ENCODE results near the gene AKR7A2. TPM values are rescaled to one million over a fixed set of nuclear protein-coding genes. Genes with fewer than 3 reads are reported as not detected.
"Not testable (repeated sequence)": the region's sequence is repeated elsewhere in the genome, so short reads cannot be mapped to it uniquely, and the experiment has no call there.

Gene AKR7A2
- total RNA-seq, 1 experiment from 2014 or later: 124 TPM

DNA sequence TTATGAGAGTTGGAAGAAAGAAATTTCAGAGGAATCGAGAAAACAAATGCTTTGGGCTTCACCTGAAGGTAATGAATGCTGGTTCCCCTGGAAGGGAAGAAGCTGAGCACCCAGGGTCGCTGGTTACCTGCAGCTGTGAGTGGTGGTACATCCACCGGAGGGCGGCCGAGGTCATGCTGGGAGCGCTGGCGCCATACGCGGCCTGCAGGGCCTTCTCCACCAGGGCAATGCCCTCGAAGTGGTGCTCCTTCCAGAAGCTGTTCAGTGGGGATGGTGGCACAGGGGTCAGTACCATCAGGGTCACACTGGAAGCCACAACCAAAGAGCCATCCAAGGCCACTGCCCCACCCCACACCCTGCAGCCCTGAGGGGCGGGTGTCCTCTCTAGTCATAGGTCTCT lies 43.5 kb downstream of the AKR7A2 start:
- DNase-seq (ENCODE audit: low read depth): no peak

DNA sequence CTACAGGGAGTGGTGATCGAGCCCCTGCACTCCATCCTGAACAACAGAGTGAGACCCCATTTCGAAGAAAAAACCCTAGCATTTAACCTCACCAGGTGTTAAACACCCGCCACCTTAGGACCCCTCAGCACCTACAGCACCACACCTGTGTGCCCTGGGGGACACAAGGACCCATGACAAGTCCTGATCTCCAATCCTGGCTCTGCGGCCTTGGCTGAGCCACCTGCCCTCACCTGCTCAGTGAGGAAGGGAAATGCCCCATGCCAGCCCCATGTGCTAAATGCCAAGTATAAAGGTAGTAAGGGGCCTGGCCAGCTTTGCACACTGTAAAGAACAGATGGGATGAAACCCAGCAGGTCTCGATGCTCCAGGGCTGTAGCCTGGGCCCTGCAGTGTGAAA lies 49.2 kb downstream of the AKR7A2 start:
- DNase-seq (ENCODE audit: low read depth): no peak

DNA sequence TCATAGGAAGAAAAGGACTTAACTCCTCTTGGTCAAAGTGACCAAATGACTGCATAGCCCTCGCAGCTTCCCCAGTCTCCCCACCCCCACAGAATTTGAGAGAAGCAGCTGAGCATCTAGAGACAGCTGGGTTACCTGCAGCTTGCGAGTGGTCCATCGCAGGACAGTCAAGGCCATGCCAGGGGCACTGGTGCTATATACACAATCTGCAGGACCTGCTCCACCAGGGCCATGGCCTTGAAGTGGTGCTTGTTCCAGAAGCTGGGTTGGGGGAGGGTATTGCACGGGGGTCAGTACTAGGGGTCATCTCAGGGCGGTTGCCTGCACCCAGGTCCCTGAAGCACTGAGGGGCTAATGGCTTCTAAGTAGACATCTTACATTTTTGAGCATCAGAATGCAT lies 49.9 kb downstream of the AKR7A2 start:
- DNase-seq (ENCODE audit: low read depth): no peak

DNA sequence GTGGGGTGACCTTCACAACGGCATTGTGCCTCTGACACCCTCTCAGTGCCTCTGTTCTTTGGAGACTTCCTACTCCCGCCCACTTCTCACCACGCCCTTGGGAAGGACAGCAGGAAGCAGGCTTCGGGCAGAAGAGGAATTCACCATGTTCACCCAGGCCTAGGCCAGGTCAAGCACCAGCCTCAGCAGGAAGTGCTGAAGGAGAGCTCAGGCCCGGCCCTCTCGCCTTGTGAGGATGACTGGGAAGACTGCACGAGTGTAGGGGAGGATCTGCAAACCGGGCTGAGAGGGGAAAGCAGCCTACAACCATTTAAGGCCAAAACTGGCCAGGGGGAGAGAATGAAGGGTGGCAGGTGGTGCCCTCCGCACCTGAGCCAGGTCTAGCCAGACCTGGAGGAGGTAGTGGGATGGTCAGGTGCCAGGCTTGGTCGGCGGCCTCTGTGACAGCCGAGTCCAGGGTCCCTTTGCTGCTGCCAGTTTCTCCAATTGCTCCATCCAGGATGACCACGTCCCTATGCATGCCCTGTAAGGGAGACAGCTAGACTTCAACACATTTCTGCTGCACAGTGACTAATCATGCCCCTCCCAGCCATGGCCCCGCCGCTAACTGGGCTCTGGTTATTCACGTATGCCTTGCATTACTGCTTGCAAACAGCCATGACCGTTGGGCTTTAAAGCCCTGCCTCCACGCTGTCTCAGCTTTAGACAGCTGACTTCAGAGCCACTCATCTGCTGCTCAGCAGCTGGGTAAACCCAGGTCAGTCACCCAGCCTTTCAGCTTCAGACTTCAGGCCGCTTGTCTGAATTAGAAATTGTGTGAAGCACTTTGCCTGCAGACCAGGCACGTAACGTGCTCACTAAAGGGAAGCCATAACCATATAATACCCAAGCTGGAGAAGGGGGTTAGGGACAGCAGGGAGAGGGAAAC lies 51.5 kb downstream of the AKR7A2 start:
- DNase-seq (ENCODE audit: low read depth): peak; percentile 37

DNA sequence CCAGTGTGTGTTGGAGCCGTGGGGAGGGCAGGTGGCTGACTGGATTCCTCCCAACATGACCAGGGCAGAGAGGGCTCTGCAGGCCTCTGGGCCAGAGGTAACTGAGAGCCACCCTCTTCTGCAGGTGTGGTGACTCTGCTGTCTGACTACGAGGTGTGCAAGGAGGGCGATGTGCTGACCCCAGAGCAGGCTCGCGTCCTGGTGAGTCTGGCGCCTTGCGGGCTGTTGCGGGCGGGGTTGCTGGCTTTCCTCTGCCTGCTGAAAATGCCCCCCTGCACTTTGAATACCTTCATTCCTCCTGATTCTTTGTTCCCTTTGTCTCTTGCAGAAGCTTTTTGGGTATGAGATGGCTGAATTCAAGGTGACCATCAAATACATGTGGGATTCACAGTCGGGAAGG lies 53.6 kb downstream of the AKR7A2 start:
- DNase-seq (ENCODE audit: low read depth): no peak

DNA sequence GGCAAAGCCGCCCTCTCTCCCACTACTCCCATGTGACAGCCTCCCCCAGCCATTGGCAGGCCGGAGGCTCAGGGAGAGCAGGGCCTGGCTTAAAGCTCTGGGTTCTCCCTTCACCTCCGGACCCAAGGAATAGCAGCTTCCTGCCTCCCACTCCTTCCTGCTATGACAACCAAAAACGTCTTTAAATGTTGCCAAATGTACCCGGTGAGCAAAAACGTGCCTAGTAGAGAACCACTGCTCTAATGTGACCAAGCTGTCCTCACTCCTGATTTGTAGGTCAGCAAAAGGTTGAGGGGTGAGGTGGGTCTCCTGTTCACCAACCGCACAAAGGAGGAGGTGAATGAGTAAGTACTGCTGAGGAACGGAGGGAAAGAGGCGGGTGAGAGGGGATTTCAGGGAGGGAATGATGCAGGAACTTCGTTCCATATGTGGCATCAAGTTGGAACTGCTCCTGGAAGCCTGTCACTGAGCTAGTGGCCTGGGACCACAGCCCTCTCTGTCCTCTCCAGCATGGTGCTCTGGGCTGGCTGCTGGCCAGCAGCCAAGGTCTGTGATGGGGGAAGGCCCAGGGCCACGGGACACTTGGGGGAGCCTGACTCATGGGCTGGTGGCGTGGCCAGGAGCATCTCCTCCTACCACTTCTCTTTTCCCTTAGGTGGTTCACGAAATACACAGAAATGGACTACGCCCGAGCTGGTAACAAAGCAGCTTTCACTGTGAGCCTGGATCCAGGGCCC lies 54.6 kb downstream of the AKR7A2 start:
- no peak for DNase-seq (ENCODE audit: low read depth)

DNA sequence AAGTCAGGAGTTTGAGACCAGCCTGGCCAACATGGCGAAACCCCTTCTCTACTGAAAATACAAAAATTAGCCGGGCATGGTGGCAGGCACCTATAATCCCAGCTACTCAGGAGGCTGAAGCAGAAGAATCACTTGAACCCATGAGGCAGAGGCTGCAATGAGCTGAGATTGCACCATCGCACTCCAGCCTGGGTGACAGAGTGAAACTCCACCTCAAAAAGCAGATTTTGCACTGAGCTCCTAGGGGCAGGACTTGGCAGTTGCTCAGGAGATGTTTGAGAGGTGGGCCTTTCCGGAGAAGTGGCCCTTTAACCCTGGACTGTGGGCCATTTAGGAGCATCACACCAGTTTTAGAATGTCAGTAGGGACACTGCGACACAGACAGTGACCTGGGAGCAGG lies 55.6 kb downstream of the AKR7A2 start:
- DNase-seq (ENCODE audit: low read depth): not testable (repeated sequence)

DNA sequence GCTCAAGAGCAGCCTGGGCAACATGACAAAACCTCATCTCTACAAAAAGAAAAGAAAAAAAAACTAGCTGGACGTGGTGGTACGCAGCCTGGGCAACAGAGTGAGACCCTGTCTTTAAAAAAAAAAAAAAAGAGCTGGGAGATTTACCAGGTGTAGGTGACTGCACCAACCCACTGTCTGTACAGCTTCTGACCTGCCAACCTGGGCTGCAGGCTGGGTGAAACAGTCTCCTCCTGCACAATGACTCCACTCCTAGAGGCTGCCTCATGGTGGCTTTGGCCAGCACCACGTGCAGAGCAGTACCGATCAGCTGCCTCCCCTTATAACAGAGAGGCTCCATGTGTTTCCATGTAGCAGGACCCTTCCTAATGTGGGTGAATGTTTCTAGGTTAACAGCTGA lies 56.7 kb downstream of the AKR7A2 start:
- no peak for DNase-seq (ENCODE audit: low read depth)

DNA sequence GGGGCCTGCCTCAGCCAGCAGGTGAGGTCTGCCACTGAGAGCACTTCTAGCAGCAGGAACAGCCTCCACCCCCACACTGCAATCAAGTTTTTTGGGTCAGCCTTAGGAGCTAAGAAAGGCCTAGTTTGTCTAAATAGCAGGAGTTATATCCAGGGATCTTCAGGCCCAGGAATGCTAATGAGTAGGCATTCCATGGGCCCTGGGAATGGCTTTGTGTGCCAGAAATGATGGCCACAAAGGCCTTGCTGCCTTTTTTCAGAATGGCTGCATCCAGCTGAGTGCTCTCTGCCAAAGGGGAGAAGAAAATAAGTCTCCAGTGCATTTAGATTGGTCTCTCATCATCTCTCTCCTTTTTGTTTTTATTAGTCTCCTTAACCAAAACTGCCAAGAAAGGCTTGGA lies 57.5 kb downstream of the AKR7A2 start:
- no peak for DNase-seq (ENCODE audit: low read depth)

Small RNA genes lying within 50 kb of the gene (small RNA-seq; reads per million reads assigned to genes)
- not detected for gene RNU6-1099P

Other genes starting within 250 kb of the AKR7A2 start
- 73.7 and 90.5 TPM in 2 replicates for gene UBR4, start 101.9 kb downstream of the AKR7A2 start, total RNA-seq (2014; rRNA removed; shearing (Covaris generic))
- 61.0 and 66.3 TPM in 2 replicates for gene EMC1, start 60.6 kb downstream of the AKR7A2 start, total RNA-seq (2014; rRNA removed; shearing (Covaris generic))
- gene MRTO4, start 60.3 kb downstream of the AKR7A2 start, total RNA-seq (2014; rRNA removed; shearing (Covaris generic)): 102 and 110 TPM in 2 replicates
- gene AKR7A3, start 23.4 kb downstream of the AKR7A2 start, total RNA-seq (2014; rRNA removed; shearing (Covaris generic)): 0.07 and 0.23 TPM in 2 replicates
- 23.6 and 26.9 TPM in 2 replicates for gene SLC66A1, start 182 bp upstream of the AKR7A2 start, total RNA-seq (2014; rRNA removed; shearing (Covaris generic))
- gene CAPZB, start 173.4 kb upstream of the AKR7A2 start, total RNA-seq (2014; rRNA removed; shearing (Covaris generic)): 97.1 and 166 TPM in 2 replicates

All from HT1080 (cell line).